Coronary artery (tissue), 2 donors: Measurements from ENCODE around the gene IMP4.

Source experiments
- DNase-seq: peaks from one replicate; pipeline ENCODE4 v3.0.0-alpha.2; 2017; ENCODE audit warnings: low spot score
- H3K27ac ChIP-seq, 2 donors: fragments of 200-600 bp; sonication (generic); one replicate each; pipeline ENCODE4 v1.5.1; 2016 to 2019
- H3K4me3 ChIP-seq: fragments of 200-600 bp; sonication (generic); 2 replicates; pipeline ENCODE4 v1.5.1; 2016; ENCODE audit warnings: mild to moderate bottlenecking, moderate library complexity
- TF ChIP-seq, protein P1 (sequence below): fragments of 200-600 bp; sonication (generic); IDR thresholded peaks from one replicate; pipeline ENCODE4 v1.5.1; 2019; ENCODE audit warnings: antibody characterized with exemption

IMP4 gene

DNA sequence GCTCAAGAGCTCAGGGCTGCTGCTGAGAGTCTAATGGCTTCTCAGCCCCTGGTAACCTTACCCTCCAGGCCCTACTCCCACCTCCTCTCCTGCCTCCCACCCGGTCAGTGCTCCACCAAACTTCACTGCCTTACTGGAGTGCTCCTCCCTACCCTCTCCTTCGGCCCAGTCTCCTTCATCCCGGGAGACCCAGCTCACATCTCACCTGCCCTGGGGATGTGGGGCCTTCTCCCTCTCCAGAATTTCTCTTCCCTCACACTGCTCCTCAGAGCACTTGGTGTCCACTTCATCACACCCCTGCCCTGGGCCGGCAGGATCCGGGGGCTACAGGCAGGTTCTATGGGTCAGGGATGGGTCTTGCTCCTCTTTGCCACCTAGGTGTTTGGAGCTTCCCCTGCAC lies 34.8 kb downstream of the IMP4 start:
- H3K27ac ChIP-seq, result peak overlapping the region in 1 of 2 donors; percentile 35
- DNase-seq, result no peak
- TF ChIP-seq, protein P1, sequence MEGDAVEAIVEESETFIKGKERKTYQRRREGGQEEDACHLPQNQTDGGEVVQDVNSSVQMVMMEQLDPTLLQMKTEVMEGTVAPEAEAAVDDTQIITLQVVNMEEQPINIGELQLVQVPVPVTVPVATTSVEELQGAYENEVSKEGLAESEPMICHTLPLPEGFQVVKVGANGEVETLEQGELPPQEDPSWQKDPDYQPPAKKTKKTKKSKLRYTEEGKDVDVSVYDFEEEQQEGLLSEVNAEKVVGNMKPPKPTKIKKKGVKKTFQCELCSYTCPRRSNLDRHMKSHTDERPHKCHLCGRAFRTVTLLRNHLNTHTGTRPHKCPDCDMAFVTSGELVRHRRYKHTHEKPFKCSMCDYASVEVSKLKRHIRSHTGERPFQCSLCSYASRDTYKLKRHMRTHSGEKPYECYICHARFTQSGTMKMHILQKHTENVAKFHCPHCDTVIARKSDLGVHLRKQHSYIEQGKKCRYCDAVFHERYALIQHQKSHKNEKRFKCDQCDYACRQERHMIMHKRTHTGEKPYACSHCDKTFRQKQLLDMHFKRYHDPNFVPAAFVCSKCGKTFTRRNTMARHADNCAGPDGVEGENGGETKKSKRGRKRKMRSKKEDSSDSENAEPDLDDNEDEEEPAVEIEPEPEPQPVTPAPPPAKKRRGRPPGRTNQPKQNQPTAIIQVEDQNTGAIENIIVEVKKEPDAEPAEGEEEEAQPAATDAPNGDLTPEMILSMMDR, result no peak

DNA sequence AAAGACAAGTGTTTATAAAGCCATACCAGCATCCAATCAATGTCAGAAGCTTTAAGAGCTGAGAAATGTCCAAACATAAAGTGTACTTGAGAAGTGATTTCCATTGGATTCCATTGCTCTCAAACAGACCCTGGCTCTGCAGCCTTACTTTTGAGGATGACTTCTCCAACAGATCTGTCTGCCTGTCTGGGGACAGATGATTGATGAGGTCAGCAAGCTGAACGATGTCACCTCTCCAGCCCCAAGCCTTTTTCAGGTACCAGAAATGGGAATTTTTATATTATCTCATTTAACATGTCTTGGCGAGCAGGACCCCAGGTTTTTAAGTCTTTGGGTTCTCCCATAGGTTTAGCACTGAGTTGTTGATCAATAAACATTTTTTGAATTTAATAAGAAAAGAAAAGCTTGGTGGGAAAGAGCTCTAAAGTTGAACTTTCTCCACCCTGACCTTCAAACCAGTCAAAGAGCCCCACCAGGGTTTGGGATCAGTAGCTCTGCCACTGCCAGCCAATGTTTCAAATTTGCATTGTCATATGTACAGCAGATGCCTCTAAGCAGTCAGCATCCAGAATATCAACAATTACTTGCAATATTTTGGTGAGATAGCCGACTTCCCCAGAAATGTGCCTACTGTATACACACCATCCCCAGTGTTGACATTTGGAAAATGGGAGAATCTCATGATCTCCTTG lies 35.7 kb downstream of the IMP4 start:
- TF ChIP-seq, protein P1, result no peak
- DNase-seq, result no peak
- Histone ChIP-seq H3K27ac (no peak overlapping the region), H3K4me3 (no peak overlapping the region)

More for the DNA sequence above, 34.8 kb downstream of the IMP4 start:
- no peak overlapping the region for H3K4me3 ChIP-seq

DNA sequence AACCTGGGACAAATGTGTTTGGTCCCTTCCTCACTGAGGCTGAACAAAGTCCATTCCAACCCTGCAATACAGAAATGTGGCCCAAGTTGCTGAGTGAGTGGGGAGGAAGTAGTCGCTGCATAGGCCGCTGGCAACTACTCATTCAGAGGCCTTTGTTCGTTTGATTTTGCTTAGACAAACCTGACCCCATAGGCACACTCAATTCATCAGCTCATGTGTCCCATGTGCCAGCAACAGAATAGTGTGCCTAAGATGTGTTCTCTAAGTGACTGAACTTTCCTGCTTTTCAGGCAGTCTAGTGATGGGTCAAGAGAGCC lies 36.2 kb downstream of the IMP4 start:
- no peak for DNase-seq
- Histone ChIP-seq H3K4me3 (no peak overlapping the region), H3K27ac (no peak overlapping the region)
- TF ChIP-seq, protein P1, result no peak

DNA sequence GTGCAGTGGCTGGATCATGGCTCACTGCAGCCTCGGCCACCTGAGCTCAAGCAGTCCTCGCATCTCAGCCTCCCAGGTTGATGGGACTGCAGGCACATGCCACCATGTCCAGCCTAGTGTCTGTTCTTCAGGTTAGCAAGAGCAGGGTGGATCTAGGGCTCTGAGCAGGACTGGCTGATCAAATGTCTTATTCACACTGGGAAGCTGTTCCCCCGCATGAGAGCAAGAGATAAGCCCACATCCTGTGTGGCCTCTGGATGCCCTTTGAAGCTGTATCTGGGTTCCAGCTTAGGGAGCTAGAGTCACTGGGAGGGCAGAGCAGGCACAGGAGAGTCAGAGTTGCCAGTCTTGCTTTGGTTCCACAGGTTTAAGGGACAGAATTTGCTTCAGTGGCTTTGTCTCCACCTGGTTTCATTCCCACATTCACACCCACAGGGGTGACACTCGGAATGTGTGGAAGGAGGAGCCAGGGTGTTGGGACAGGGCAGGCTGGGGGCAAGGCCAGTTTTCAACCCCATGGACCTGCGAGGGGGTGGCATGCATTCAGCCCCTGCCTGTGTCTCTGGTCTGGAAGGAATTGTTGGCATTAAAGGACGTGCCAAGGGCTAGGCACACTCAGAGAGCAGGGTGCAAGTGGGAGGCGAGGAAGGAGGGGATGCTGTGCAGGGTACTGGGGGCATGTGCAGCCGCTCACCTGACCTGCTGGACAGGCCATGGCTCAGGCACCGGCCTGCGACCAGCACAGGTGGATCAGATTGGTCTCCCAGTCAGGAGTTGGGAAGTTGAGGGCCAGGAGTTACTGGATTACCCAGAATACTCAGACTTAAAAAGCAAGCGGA lies 37.6 kb downstream of the IMP4 start:
- no peak for DNase-seq
- TF ChIP-seq, protein P1, result no peak
- Histone ChIP-seq H3K27ac (no peak overlapping the region), H3K4me3 (no peak overlapping the region)

DNA sequence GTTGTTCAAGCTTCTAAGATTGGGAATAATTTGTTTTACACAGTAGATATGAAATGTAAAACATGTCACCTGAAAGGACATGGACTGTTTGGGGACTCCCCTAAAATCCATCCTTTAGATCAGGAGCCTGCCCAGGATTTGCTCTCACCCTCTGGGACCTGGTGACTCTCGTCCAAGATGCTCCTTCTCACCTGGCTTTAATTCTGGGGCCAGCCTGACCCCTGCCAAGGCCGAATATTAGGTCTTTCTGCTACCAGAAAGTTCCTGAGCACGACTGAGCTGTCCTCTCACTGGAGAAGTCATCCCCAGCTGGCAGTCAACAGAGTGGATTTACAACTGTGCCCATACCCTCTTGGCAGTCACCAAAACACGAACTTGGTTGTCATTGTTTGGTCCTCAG lies 38.4 kb downstream of the IMP4 start:
- Histone ChIP-seq H3K27ac (no peak overlapping the region), H3K4me3 (no peak overlapping the region)
- TF ChIP-seq, protein P1, result no peak
- no peak for DNase-seq

DNA sequence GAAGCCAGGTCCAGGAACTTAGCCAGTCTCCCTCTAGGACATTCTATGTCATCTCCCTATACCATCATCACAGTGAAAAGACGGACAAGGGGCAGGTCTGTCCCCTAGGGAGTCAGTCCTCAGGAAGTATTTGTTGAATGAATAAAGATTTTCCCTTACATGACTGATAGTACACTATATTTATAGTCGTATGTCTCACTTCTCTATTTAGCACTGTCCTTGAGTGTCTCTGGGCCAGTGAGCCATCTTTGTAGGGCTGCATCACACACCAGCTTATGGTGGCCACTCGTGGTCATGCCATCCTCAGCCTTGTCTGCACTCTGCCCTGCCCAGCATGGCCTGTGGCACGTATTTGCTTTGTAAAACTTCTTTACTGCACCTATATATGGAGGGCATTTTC lies 38.9 kb downstream of the IMP4 start:
- TF ChIP-seq, protein P1, result no peak
- Histone ChIP-seq H3K27ac (no peak overlapping the region), H3K4me3 (no peak overlapping the region)
- no peak for DNase-seq
